HG03159 (cell line): ENCODE results near the gene TRPM5.

Experiments
- ATAC-seq: cut with Tn5 transposase; IDR thresholded peaks from one replicate; pipeline ENCODE4 v1.9.1; 2021; ENCODE audit warnings: mild to moderate bottlenecking, moderate library complexity; ENCODE audit not compliant: unreplicated experiment

Gene TRPM5

DNA sequence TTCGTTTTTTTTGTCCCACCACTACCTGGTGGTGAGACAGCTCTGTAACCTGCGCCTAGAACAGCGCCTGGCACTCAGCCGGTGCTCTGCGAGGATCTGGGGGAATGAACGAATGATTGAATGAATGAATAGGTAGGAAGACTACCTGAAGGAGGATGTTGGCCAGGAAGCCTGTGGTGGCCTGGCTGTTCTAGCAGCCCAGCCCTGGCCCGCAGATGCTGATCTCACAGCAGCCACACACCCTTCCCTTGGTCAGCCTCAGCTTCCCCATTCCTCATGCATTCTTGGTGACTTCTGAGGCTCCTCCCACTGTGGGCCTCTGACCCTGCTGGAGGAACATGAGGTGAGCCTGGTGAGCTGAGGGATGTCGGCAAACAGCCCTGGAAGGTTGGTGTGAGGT lies 3.7 kb downstream of the TRPM5 start:
- ATAC-seq = no peak

DNA sequence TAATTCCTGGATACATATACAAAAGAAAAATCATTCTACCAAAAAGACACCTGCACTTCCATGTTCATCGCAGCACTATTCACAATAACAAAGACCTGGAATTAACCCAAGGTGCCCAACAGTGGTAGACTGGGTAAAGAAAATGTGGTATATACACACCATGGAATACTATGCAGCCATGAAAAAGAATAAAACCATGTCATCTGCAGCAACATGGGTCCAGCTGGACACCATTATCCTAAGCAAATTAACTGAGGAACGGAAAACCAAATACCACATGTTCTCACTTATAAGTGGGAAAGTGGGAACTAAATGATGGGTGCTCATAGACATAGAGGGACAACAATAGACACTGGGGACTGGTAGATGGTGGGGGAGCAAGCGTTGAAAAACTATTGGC lies 4.5 kb downstream of the TRPM5 start:
- ATAC-seq = no peak

DNA sequence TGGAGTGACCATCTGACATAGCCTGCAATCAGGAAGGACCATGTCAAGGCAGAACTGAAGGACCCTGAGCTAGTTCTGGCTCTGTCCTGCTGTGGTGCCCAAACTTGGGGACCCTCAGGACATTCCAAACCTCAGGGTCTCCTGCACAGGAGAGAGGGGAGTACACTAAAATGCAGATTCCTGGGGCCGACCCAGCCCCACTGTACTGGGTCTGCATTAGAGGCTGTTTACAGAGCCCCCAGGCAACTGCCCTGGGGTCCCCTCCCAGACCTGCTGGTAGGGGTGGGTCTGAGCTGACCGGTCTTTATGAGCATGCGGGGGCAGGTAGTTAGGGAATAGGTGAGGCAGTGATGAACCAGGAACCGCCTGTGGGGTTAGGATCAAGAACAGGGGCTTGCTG lies 6.8 kb downstream of the TRPM5 start:
- no peak for ATAC-seq

DNA sequence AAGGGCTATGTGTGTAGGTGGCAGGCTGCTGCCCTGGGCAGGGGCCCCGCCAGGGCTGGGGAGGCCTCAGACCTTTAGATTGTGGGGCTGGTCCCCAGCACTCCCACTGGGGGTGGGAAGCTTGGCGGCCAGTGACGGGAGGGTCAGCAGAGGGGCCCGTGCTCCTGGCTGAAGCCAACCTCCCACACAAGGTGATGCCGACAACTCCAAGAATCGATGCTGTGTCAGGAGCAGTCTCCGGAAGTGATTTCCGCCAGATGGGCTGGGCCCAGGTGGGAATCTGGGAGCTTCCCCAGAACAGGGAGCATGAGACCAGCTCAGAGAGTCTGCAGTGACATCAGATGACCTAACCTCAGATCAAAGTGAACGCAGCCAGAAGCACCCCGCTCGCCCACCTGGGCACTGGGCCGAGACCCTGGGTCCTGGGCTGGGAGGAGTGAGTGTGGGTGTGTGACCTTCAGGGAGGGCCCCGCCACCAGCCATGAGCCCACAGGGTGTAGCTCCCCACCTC lies 7.7 kb downstream of the TRPM5 start:
- ATAC-seq = no peak

DNA sequence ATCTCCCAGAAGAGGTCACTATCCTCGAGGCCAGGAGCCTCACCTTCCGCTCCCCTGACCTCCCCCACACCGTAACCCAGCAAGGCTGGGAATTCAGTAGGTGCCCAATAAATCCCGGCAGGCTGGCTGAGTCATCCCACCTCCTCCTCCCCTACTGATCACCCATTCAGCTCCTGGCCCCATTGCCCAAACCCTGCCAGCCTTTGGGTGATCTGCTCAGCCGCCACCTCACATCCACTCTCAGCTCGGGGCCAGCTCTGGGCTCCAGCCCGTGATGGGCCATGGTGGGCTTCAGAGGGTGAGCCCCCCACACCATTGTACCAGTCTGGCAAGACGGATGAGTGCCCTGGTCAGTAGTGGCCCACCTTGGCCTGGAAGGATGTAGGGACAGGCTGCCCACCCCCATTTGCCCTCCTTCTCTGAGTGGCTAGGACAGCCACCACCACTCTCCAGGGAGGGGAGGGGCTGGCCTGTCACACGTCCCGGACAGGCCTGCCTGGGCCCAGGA lies 8.2 kb downstream of the TRPM5 start:
- no peak for ATAC-seq

DNA sequence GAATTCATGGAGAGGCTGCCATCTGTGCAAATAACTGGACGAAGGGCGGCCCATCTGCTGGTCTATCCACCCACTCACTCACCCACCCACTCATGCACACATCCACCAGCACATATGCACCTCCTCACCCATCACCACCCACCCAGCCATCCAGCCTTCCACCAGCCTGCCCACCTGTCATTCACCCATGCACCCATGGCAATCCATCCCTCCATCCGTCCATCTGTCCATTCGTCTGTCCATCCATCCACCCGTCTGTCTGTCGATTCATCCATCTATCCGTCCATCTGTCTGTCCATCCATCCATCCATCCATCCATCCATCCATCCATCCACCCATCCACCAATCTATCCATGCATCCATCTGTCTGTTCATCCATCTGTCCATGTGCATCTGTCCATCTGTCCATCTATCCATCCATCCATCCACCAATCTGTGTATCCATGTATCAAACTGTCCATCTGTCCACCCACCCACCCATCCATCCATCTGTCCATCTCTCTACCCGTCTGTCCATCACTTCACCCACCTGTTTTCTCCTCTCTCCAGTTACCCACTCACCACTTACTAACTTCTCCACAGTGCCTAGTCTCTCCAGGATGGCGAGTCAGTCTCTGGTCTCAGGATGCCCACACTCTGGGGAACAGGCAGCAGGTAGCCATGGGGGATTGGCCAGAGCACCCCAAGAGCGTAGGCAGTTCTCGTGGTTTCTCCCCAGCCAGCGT lies 8.9 kb downstream of the TRPM5 start:
- ATAC-seq = no peak

DNA sequence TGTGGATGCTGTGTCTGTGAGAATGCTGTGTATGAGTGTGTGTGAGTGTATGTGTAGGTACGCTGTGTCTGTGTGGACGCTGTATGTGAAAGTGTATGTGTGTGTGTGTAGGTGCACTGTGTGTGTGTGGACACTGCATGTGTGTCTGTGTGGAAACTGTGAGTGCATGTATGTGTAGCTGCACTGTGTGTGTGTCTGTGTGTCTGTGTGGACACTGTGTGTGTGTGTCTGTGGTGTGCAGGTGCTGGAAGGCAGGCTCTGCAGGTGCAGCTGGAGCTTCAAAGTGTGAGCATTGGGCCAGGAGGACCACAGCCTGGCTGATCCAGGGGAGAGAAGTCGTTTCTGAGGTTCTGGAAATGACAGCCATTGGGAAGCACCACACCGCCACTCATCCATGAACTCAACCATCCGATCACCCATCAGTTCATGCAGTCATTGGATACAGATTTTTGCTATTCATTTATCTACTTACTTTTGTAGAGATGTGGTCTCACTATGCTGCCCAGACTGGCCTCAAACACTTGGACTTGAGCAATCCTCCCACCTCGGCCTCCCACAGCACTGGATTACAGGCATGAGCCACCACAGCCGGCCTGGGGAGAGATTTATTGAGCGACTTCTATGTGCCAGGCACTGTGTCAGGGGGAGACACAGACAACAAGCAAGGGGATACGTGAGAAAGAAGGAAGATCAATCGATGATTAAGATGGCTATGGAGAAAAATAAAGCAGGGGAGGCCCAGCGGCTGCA lies 9.6 kb downstream of the TRPM5 start:
- ATAC-seq = no peak

DNA sequence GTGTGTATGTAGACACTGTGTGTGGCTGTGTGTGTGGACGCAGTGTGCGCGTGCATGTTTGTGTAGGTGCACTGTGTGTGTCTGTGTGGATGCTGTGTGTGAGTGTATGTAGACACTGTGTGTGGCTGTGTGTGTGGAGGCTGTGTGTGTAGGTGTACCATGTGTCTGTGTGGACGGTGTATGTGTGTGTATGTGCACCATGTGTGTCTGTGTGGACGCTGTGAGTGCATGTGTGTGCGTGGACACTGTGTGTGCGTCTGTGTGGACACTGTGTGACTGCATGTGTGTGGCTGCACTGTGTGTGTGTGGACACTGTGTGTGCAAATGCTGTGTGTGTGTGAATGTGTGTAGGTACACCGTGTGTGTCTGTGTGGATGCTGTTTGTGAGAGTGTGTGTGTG lies 10.3 kb downstream of the TRPM5 start:
- no peak for ATAC-seq

DNA sequence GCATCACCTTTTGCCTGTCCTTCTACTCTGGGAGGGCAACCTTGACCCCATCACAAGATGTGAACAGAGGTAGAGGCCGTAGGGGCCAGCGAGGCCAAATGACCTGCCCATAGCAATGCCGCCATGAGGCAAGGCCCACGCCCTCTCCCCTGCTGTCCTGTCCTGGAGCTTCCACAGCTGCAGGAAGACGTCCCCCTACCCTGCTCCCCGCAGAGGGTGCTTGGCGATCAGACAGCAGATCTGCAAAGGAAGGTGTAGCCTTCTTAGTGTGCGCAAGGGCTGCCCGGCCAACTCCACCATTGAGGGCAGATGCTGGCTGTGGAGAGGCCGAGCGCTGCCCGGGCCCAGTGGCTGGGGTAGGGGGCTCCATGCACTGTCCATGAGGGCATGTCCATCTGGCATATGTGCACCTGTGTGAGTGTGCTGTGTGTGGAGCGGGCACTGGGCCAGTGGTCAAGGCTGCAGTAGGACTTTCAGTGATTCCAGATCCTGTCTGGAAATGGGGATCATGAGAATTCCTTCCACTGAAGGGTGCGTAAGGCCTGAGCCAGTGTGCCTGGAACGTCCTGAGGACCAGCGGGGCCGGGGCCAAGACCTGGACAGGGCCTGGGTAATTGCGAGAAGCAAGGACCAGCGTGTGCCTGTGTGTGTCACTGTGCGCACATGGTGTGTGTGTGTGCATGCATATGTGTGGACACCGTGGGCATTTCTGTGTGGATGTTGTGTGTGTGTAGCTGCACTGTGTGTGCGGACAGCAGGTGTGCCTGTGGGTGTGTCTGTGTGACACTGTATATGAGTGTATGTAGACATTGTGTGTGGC lies 11.0 kb downstream of the TRPM5 start:
- ATAC-seq = no peak

DNA sequence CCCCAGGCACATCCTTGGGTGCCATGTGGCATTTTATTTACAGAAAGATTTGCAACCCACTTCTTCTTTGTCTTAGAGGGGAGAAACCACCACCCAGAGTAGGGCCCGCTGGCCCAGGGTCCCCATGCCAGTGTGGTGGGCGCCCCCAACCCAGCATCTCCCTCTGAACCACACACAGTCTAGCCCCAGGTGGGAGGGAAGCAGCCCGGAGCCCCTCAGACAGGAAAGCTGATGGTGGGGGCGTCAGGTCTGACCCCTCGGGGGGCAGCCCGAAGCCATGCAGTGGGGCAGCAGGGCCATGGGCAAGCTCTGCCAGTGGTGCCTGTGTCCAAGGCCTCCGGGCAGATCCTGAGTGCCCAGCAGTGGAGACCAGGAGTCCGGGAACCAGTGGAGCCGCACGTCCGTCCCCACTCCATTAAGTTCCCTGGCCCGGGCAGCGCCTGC lies 11.7 kb downstream of the TRPM5 start:
- no peak for ATAC-seq

DNA sequence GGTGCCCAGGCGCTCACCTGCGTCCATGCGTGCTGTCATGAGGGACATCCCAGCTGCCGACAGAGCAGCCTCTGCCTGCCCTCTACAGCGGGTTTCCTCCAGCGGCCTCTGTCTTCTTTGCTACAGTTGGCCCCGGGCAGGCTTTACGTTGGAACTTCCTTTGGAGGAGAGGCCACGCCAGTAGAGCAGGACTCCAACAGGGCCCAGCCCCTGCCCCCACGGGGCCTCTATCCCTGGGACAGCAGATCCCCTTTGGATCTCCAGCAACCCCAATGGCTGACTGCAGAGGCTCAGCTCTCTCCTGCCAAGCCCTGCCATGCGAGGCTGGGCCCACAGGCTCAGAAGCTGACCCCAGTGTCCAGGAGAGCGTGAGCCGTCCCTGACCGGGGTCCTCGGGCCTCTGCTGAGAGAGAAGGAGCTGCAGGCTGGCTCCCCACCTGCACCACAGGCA lies 12.1 kb downstream of the TRPM5 start:
- no peak for ATAC-seq

DNA sequence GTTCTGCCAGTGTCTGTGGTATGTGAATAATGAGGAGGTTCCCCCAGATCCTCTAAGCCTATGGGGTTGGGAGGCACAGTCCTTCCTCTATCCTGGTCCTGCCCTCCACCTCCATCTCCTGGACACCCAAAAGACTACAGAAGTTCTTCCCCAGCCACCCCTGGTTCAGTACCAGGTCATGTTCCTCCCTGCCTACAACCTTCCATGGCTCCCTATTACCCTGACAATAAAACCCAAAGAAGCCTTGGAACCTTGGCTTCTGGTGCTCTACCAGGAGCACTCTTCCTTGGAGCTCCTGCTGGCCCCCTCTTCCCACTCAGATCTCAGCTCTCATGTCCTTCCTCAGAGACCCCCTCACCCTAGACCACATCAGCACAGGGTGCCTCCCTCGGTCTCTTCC lies 12.9 kb downstream of the TRPM5 start:
- no peak for ATAC-seq

DNA sequence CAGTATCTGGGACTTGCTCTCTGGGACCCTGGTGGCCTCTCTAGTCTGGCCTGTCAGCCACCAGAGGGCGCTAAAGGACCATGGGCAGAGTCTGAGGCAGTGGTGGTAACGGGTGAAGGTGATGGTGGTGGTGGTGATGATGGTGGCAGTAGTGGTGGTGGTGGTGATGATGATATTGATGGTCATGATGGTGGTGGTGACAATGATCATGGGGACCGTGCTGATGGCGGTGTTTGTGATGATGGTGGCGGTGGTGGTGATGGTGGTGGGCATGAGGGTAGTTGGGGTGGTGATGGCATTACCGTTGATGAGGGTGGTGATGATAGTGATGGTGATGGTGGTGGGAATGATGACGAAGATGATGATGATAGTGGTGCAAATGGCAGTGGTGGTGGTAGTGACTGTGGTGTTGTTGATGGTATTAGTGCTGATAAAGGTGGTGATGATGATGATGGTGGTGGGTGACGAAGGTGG lies 16.0 kb downstream of the TRPM5 start:
- no peak for ATAC-seq

DNA sequence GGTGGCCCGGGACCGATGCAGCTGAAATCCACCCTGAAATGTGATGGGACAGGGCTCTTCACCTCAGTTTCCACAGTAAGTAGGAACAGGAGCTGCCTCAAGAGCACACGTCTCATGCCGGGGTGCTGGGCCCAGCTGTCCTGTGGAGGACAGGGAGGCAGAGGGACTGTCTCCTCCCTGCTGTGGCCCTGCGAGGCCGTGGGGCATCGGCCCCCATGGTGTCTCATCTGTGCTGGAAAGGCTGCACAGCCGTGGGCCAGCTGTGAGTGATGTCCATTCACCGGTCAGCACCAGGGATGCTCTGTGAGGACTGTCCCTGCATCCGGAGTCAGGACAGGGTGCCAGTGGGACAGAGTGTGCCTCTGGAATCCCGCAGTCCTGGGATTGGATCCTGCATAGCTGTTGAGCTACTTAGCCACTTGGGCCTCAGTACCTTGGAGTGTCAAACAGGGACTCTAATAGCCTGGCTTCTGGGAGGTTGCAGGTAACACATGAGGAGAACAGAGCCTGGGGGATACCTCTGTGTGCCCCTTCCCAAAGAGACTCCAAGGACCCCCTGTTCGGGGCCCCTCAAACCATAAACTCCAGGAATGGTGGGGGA lies 16.5 kb downstream of the TRPM5 start:
- no peak for ATAC-seq

DNA sequence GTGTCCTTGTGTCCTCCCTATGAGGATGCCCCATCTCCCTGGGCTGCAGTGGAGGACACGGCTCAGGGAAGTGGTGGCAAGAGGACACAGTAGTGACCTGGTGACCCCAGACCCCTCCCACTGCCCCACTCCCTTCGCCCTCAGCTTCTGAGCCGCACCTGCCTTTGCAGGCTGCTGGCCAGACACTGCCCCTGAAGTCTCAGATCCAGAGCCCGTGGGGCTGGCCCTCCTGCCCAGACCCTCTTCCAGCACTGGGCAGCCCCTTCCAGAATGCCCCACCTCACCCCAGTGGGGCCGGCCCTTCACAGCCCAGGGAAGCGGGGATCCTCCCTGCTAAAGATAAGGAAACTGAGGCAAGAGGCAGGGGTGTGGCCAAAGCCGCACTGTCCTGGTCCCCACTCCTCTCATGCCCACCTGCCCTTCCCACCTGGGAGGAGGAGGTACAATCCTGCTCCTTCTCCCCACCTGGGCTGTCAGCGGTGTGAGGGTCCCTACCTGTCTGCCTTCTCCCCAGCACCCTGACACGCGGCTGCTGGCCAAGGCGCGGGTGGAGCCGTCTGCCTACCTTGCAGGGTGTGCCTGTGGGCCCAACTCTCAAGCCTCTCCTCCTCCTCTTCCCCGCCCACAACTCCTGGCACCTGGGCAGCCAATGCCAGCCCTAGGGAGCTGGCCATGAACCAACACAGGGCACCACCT lies 17.3 kb downstream of the TRPM5 start:
- ATAC-seq = no peak

DNA sequence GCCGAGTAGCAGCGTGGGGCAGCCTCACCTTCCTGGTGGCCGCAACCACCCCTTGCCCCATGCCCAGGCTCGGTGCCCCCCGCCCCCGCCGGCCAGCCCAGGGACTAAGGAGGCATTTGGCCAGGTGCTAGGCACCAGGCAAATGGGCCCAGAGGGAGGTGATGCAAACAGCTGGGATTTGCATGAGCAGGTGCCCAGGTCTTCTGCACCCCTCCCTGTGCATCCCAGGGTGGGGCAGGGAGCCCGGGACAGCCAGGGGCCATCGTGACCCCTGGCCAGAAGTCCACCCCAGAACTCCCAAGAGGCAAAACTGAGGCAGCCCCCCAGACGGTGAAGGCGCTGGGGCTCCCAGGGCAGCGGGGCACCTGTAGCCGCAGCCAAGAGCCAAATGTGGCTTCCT lies 18.1 kb downstream of the TRPM5 start:
- no peak for ATAC-seq

DNA sequence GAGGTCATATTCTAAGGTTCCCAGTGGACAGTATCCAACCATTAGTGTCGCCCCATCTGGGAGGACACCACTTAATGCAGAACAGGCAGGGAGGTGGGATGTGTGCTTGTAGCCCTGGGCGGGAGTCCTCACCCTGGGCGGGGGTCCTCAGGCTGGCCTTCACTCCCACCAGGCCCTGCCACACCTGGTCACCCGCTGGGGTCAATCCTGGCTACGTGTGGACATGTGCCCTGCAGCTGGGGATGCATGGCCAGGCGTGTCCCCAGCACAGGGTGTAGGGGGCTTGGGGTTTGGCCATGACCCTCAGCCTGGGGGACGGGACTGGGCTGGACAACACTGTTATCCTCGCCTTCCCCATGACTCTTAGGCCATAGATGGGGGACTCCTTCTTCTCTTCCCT lies 18.8 kb downstream of the TRPM5 start:
- no peak for ATAC-seq

DNA sequence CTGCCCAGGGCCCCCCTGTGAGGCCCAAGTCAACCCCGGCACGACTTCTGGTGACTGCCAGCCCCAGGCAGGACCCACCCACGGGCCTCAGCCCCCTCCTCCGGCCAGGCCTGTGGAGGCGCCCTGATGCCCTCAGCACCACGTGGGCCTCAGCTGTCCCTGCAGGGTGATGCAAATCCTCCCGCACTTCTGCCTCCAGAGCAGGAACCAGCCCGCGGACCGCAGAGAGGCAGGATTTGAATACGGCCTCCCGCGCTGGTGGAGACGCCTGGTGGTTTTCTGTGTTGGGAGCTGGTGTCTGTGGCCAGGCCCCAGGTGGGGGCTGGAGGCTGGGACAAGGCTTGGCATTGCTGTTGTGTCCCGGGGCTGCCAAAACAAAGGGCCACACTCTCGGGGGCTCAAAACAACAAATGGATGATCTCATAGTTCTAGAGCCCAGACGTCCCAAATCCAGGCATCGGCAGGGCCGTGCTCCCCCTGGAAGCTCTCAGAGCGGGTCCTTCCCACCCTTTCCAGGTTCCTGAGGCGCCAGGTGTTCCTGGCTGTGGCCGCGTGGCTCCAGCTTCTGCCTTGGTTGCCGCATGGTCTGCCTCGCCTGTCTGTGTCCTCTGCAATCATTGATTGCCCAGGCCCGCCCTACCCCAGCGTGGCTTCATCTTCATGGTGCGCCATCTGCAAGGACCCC lies 19.4 kb downstream of the TRPM5 start:
- ATAC-seq = no peak
